Right cardiac atrium (tissue), 5 donors: ENCODE measurements around the gene DMPK. TPM values are rescaled to one million over a fixed set of nuclear protein-coding genes. Genes with fewer than 3 reads are reported as not detected.
"Not testable (repeated sequence)": the region's sequence is repeated elsewhere in the genome, so short reads cannot be mapped to it uniquely, and the experiment has no call there.

Experiments
- ATAC-seq, 2 donors: fragments of 200-7000 bp; cut with Tn5 transposase; one replicate each; pipeline versions ENCODE4 v1.8.0 to v1.9.1; 2020; ENCODE audit warnings: moderate library complexity in 2 of 2, mild to moderate bottlenecking in 1 of 2
- DNase-seq, 3 donors: peaks; one replicate each; pipeline ENCODE4 v3.0.0-alpha.2; 2020
- H3K27ac ChIP-seq: one replicate; pipeline ENCODE4 v1.5.1; 2013; ENCODE audit warnings: mild to moderate bottlenecking, low read length, control low read depth, moderate library complexity
- H3K27me3 ChIP-seq: one replicate; pipeline ENCODE4 v1.6.1; 2013; ENCODE audit not compliant: control insufficient read depth, insufficient read depth
- H3K4me1 ChIP-seq: one replicate; pipeline ENCODE4 v1.6.1; 2013; ENCODE audit warnings: low read length; ENCODE audit not compliant: control insufficient read depth, insufficient read depth
- H3K4me3 ChIP-seq: one replicate; pipeline ENCODE4 v1.5.1; 2013; ENCODE audit warnings: low read length, control low read depth
- H3K9me3 ChIP-seq: one replicate; pipeline ENCODE4 v1.6.1; 2013; ENCODE audit warnings: low read length; ENCODE audit not compliant: control insufficient read depth
- WGBS: extraction: QIAGEN DNeasy Blood & Tissue Kit; methylation state at CpG from one replicate; pipeline ENCODE4 v1.1.7; 2013; 5-methylcytosine and 5-hydroxymethylcytosine counted together
- intact Hi-C, 4 donors: fragments of 100-400 bp; cut with DNase I; formaldehyde crosslinking; loops; one replicate each; pipeline versions ENCODE4 v1.11.0 to v1.14.0; 2022 to 2023
- polyA plus RNA-seq: library from polyadenylated mRNA; stranded (reverse); fragments of 200-250 nt; gene quantifications from one replicate; pipeline ENCODE4 v1.2.3, GENCODE V29; 2013
- total RNA-seq, 4 donors: library from RNA; stranded (reverse); fragmentation: NEBNext Ultra II Directional; extraction: Animal tissue kit (Norgen Biotek cat#: 25700); gene quantifications; one replicate each; pipeline ENCODE4 v1.2.1, GENCODE V29; 2021
- donor health status: healthy with polysubstance abuse.
- donor health status: DM: no; HTN: yes; CAD: no.
- donor health status: DM: no; HTN: no; CAD: no.
- donor health status: DM: no; HTN: yes; CAD: no; lungs with severe emphysema.
- donor health status: DM: yes; HTN: yes; CAD: no.

The DMPK gene
- total and polyA plus RNA-seq, 5 donors, result 220 to 395 (median 290) TPM

- WGBS, result 84% methylated on average over 5 of the region's 5 CpGs
- H3K27me3 ChIP-seq, intact Hi-C loops, H3K4me3 ChIP-seq, ATAC-seq, H3K9me3 ChIP-seq, DNase-seq, H3K4me1 ChIP-seq, H3K27ac ChIP-seq: not testable (repeated sequence)
These were observed 17.3 kb upstream of the DMPK start for GRCh38 chr19:45799541-45799940.

GRCh38 chr19:45798995-45799517, 16.8 kb upstream of the DMPK start:
- ATAC-seq (peak; percentile 69 to 75), DNase-seq (peak in 2 of 3 donors; percentile 75 to 82)
- Histone ChIP-seq H3K27ac (no peak overlapping the region), H3K27me3 (no peaks in the 10 kb centered on the region), H3K9me3 (no peaks in the 10 kb centered on the region), H3K4me3 (no peak overlapping the region), H3K4me1 (no peaks in the 10 kb centered on the region)
- intact Hi-C loops, result no loop called here
- 6% methylated on average over 10 of the region's 10 CpGs for WGBS

GRCh38 chr19:45794627-45795026, 12.3 kb upstream of the DMPK start:
- intact Hi-C loops, result no loop called here
- Histone ChIP-seq H3K27ac (no peak overlapping the region), H3K9me3 (no peaks in the 10 kb centered on the region), H3K4me1 (no peaks in the 10 kb centered on the region), H3K27me3 (no peaks in the 10 kb centered on the region), H3K4me3 (no peak overlapping the region)
- no peak for ATAC-seq
- 85% methylated on average over 2 of the region's 2 CpGs for WGBS
- DNase-seq, result no peak

- H3K27ac ChIP-seq, result no peak overlapping the region
- intact Hi-C loops, result no loop called here
These were observed 11.6 kb upstream of the DMPK start for GRCh38 chr19:45793876-45794275.

GRCh38 chr19:45793178-45793564, 10.9 kb upstream of the DMPK start:
- Histone ChIP-seq H3K4me3 (peak overlapping the region; percentile 23), H3K27ac (no peak overlapping the region), H3K4me1 (no peaks in the 10 kb centered on the region), H3K27me3 (no peaks in the 10 kb centered on the region), H3K9me3 (no peaks in the 10 kb centered on the region)
- intact Hi-C loops, result no loop called here
- 32% methylated on average over 3 of the region's 3 CpGs for WGBS
- no peak for ATAC-seq
- no peak for DNase-seq

More at GRCh38 chr19:45793876-45794275, 11.6 kb upstream of the DMPK start:
- H3K4me1 ChIP-seq, result no peaks in the 10 kb centered on the region
- DNase-seq, result no peak
- no peaks in the 10 kb centered on the region for H3K27me3 ChIP-seq
- H3K4me3 ChIP-seq, result no peak overlapping the region
- ATAC-seq, result no peak
- no peaks in the 10 kb centered on the region for H3K9me3 ChIP-seq
- WGBS, result 54% methylated on average over 6 of the region's 6 CpGs

- DNase-seq (peak; percentile 100), ATAC-seq (peak; percentile 98 to 99)
- H3K9me3 ChIP-seq, result no peaks in the 10 kb centered on the region
- WGBS, result under 1% methylated on average over 86 of the region's 86 CpGs
- H3K4me1 ChIP-seq, result no peaks in the 10 kb centered on the region
- intact Hi-C loops, result no loop called here
- H3K4me3 ChIP-seq, result peak within 1 kb of the TSS; percentile 93
- H3K27me3 ChIP-seq, result no peaks in the 10 kb centered on the region
- peak within 1 kb of the TSS; percentile 88 for H3K27ac ChIP-seq
These were observed 10.3 kb upstream of the DMPK start, which contains the start of gene DMWD for GRCh38 chr19:45792470-45793177. Gene DMWD (minus strand): TSS chr19:45792845. CDS start chr19:45792756, 89 bp downstream.

- 5% methylated on average over 31 of the region's 31 CpGs for WGBS
- DNase-seq (no peak), ATAC-seq (no peak)
- intact Hi-C loops, result no loop called here
- Histone ChIP-seq H3K27ac (peak overlapping the region; percentile 88), H3K4me1 (no peaks in the 10 kb centered on the region), H3K9me3 (no peaks in the 10 kb centered on the region), H3K4me3 (peak overlapping the region; percentile 93), H3K27me3 (no peaks in the 10 kb centered on the region)
These were observed 9.6 kb upstream of the DMPK start for GRCh38 chr19:45791744-45792469.

GRCh38 chr19:45790942-45791341, 8.7 kb upstream of the DMPK start:
- H3K4me1 ChIP-seq, result no peaks in the 10 kb centered on the region
- no peak for ATAC-seq

GRCh38 chr19:45789035-45789786, 6.9 kb upstream of the DMPK start:
- H3K27me3 ChIP-seq, result no peaks in the 10 kb centered on the region
- DNase-seq (no peak), ATAC-seq (no peak)
- 80% methylated on average over 15 of the region's 15 CpGs for WGBS
- peak overlapping the region; percentile 40 for H3K27ac ChIP-seq
- intact Hi-C loops, result no loop called here
- H3K9me3 ChIP-seq, result no peaks in the 10 kb centered on the region
- no peak overlapping the region for H3K4me3 ChIP-seq
- peaks cover 3% of the 10 kb centered on the region for H3K4me1 ChIP-seq

More at GRCh38 chr19:45790942-45791341, 8.7 kb upstream of the DMPK start:
- intact Hi-C loops, result no loop called here
- H3K27ac ChIP-seq, result no peak overlapping the region
- H3K27me3 ChIP-seq, result no peaks in the 10 kb centered on the region
- no peak overlapping the region for H3K4me3 ChIP-seq
- no peaks in the 10 kb centered on the region for H3K9me3 ChIP-seq
- 75% methylated on average over 8 of the region's 8 CpGs for WGBS
- DNase-seq, result no peak

GRCh38 chr19:45786533-45786894, 4.2 kb upstream of the DMPK start:
- H3K27ac ChIP-seq, result no peak overlapping the region
- intact Hi-C loops, result no loop called here
- WGBS, result 86% methylated on average over 21 of the region's 21 CpGs

More at GRCh38 chr19:45786533-45786894, 4.2 kb upstream of the DMPK start:
- Histone ChIP-seq H3K4me1 (peaks cover 3% of the 10 kb centered on the region), H3K4me3 (no peak overlapping the region), H3K9me3 (no peaks in the 10 kb centered on the region), H3K27me3 (no peaks in the 10 kb centered on the region)
- ATAC-seq (no peak), DNase-seq (peak in 2 of 3 donors; percentile 49 to 69)
